SJSA1 (cell line): ENCODE data around the gene PRDM5. TPM values are rescaled to one million over a fixed set of nuclear protein-coding genes. Genes with fewer than 3 reads are reported as not detected.
"Not testable (repeated sequence)": the region's sequence is repeated elsewhere in the genome, so short reads cannot be mapped to it uniquely, and the experiment has no call there.

Source experiments
- DNase-seq, 2 experiments: peaks; one replicate each; pipeline ENCODE4 v3.0.0-alpha.2; 2015 to 2020; ENCODE audit warnings: low spot score in 2 of 2, low read depth in 1 of 2
- H3K27ac ChIP-seq: fragments of 250-450 bp; sonication (Bioruptor Pico); 2 replicates; pipeline ENCODE4 v1.5.1; 2020; ENCODE audit warnings: mild to moderate bottlenecking, moderate library complexity
- H3K27me3 ChIP-seq: fragments of 250-450 bp; sonication (Bioruptor Pico); replicated peaks from 2 replicates; pipeline ENCODE4 v1.5.1; 2020; ENCODE audit warnings: mild to moderate bottlenecking, moderate library complexity
- H3K36me3 ChIP-seq: fragments of 250-450 bp; sonication (Bioruptor Pico); 2 replicates; pipeline ENCODE4 v1.5.1; 2020; ENCODE audit warnings: mild to moderate bottlenecking
- H3K4me1 ChIP-seq: fragments of 250-450 bp; sonication (Bioruptor Pico); replicated peaks from 2 replicates; pipeline ENCODE4 v1.6.1; 2021; ENCODE audit warnings: mild to moderate bottlenecking
- H3K4me3 ChIP-seq: fragments of 250-450 bp; sonication (Bioruptor Pico); 2 replicates; pipeline ENCODE4 v1.5.1; 2020; ENCODE audit warnings: mild to moderate bottlenecking
- H3K9me3 ChIP-seq: fragments of 250-450 bp; sonication (Bioruptor Pico); replicated peaks from 2 replicates; pipeline ENCODE4 v1.5.1; 2020; ENCODE audit warnings: mild to moderate bottlenecking
- total RNA-seq: library from RNA; depleted of rRNA; stranded (reverse); fragments of >200 nt; shearing (Covaris generic); gene quantifications from 2 replicates; pipeline ENCODE4 v1.2.3, GENCODE V29; 2014; rRNA removed

PRDM5 gene
- total RNA-seq, 1 experiment from 2014 or later = 11.1 TPM

- Histone ChIP-seq H3K9me3 (0 out of 2 replicates have a peak, but pooled peaks cover 6% of the 10 kb centered on the region), H3K4me1 (no peaks in the 10 kb centered on the region), H3K27me3 (no peaks in the 10 kb centered on the region), H3K36me3 (no peaks in the 10 kb centered on the region), H3K4me3 (no peak overlapping the region), H3K27ac (no peak overlapping the region)
- DNase-seq = no peak
These were observed 251.0 kb downstream of the PRDM5 start for GRCh38 chr4:120671538-120671937.

GRCh38 chr4:120667102-120667501 lies 255.4 kb downstream of the PRDM5 start:
- no peaks in the 10 kb centered on the region for H3K27me3 ChIP-seq
- no peaks in the 10 kb centered on the region; the same call in 1 of the 2 replicates for H3K9me3 ChIP-seq
- no peak overlapping the region for H3K27ac ChIP-seq
- DNase-seq = no peak
- H3K36me3 ChIP-seq = no peaks in the 10 kb centered on the region
- no peaks in the 10 kb centered on the region for H3K4me1 ChIP-seq
- H3K4me3 ChIP-seq = no peak overlapping the region

- H3K36me3 ChIP-seq = no peaks in the 10 kb centered on the region
- H3K9me3 ChIP-seq = no peaks in the 10 kb centered on the region; the same call in 1 of the 2 replicates
- no peaks in the 10 kb centered on the region for H3K4me1 ChIP-seq
- no peak for DNase-seq
- no peaks in the 10 kb centered on the region for H3K27me3 ChIP-seq
- H3K4me3 ChIP-seq = no peak overlapping the region
- H3K27ac ChIP-seq = no peak overlapping the region
These were observed 257.7 kb downstream of the PRDM5 start for GRCh38 chr4:120664851-120665250.

GRCh38 chr4:120659616-120660170 lies 262.8 kb downstream of the PRDM5 start:
- Histone ChIP-seq H3K4me3 (no peak overlapping the region), H3K27ac (no peak overlapping the region), H3K9me3 (no peaks in the 10 kb centered on the region), H3K36me3 (no peaks in the 10 kb centered on the region), H3K4me1 (no peaks in the 10 kb centered on the region), H3K27me3 (no peaks in the 10 kb centered on the region)
- DNase-seq = no peak

- Histone ChIP-seq H3K9me3 (no peaks in the 10 kb centered on the region), H3K36me3 (no peaks in the 10 kb centered on the region), H3K4me1 (no peaks in the 10 kb centered on the region), H3K27me3 (no peaks in the 10 kb centered on the region), H3K4me3 (no peak overlapping the region), H3K27ac (no peak overlapping the region)
- DNase-seq = no peak
These were observed 263.8 kb downstream of the PRDM5 start for GRCh38 chr4:120658772-120659171.

GRCh38 chr4:120653804-120654573 lies 268.5 kb downstream of the PRDM5 start:
- no peak overlapping the region for H3K27ac ChIP-seq
- DNase-seq = no peak

GRCh38 chr4:120648336-120648735 lies 274.2 kb downstream of the PRDM5 start:
- not testable (repeated sequence) for H3K9me3 ChIP-seq, DNase-seq, H3K27ac ChIP-seq, H3K4me1 ChIP-seq, H3K4me3 ChIP-seq, H3K27me3 ChIP-seq, H3K36me3 ChIP-seq

More at GRCh38 chr4:120653804-120654573, 268.5 kb downstream of the PRDM5 start:
- no peaks in the 10 kb centered on the region for H3K27me3 ChIP-seq
- no peak overlapping the region for H3K4me3 ChIP-seq
- H3K4me1 ChIP-seq = no peaks in the 10 kb centered on the region
- H3K9me3 ChIP-seq = no peaks in the 10 kb centered on the region
- H3K36me3 ChIP-seq = no peaks in the 10 kb centered on the region

Other genes with a start within 250 kb of the PRDM5 start
- not detected in 2 replicates for gene NDNF, start 149.8 kb upstream of the PRDM5 start, total RNA-seq
- 0.47 TPM in 1 of 2 replicates, not detected in the other for gene TNIP3, start 241.6 kb upstream of the PRDM5 start, total RNA-seq